Measurements from ENCODE around the gene VTI1A. TPM values are rescaled to one million over a fixed set of nuclear protein-coding genes. Genes with fewer than 3 reads are reported as not detected.

The VTI1A gene
- polyA plus RNA-seq, 2 of the 4 experiments (the other 2 are of a cell fraction) = 17.0 to 25.3 TPM

GRCh38 chr10:112855134-112855533 is 408.1 kb downstream of the VTI1A start:
- no peak for FAIRE-seq

GRCh38 chr10:112857493-112857892 is 410.5 kb downstream of the VTI1A start:
- Histone ChIP-seq H3K27ac (no peak overlapping the region), H3K4me1 (no peaks in the 10 kb centered on the region), H3K4me2 (no peak overlapping the region), H3K4me3 (no peak overlapping the region), H3K9me3 (no peaks in the 10 kb centered on the region)
- ATAC-seq (no peak), FAIRE-seq (no peak), DNase-seq (ENCODE audit: low read depth in 1 of 2, low spot score in 1 of 2) (no peak)
- TF ChIP-seq MYC (IDR thresholded peaks at IDR 0.05; ENCODE audit: borderline replicate concordance, low read length) (no peak), ZC3H11A (IDR thresholded peaks at IDR 0.05) (no peak), RNF2 (IDR thresholded peaks at IDR 0.05; ENCODE audit: borderline replicate concordance, low read depth) (no peak), HEYL (CRISPR knock-in tag; IDR thresholded peaks at IDR 0.05) (no peak)
- ChIA-PET POLR2A (no interaction called here), CTCF (interaction anchor here (0.6 kb wide), 1 partner anchor 247 kb away, joined by 3 read pairs; no protein-coding TSS in a partner anchor)
- 94% methylated on average over 5 of the region's 5 CpGs for WGBS (ENCODE audit: missing lambda C conversion rate)

More at GRCh38 chr10:112855134-112855533, 408.1 kb downstream of the VTI1A start:
- DNase-seq (ENCODE audit: low read depth in 1 of 2, low spot score in 1 of 2) (no peak), ATAC-seq (no peak)
- Histone ChIP-seq H3K4me1 (no peaks in the 10 kb centered on the region), H3K27ac (no peak overlapping the region), H3K4me2 (no peak overlapping the region), H3K4me3 (no peak overlapping the region), H3K9me3 (no peaks in the 10 kb centered on the region)
- 80% methylated on average over 4 of the region's 4 CpGs for WGBS (ENCODE audit: missing lambda C conversion rate)
- POLR2A ChIA-PET = no interaction called here
- CTCF ChIA-PET = interaction anchor here (1.1 kb wide), 1 partner anchor 77 kb away, joined by 3 read pairs; no protein-coding TSS in a partner anchor
- TF ChIP-seq GATA3 (IDR thresholded peaks at IDR 0.05; ENCODE audit: borderline replicate concordance) = no peak
- no peak for TF ChIP-seq NR3C1 (IDR thresholded peaks at IDR 0.05)
- no peak for TF ChIP-seq PBX3 (IDR thresholded peaks at IDR 0.05)
- no peak for TF ChIP-seq FOSL2 (IDR thresholded peaks at IDR 0.05)
- TF ChIP-seq FOSL2 (CRISPR knock-in tag; IDR thresholded peaks at IDR 0.05) = no peak

- 73% methylated on average over 10 of the region's 10 CpGs for WGBS (ENCODE audit: missing lambda C conversion rate)
- H3K4me1 ChIP-seq = no peaks in the 10 kb centered on the region
- POLR2A ChIA-PET = no interaction called here
- FAIRE-seq (no peak), DNase-seq (ENCODE audit: low read depth in 1 of 2, low spot score in 1 of 2) (no peak), ATAC-seq (no peak)
- TF ChIP-seq E2F6 (IDR thresholded peaks at IDR 0.05; ENCODE audit: borderline replicate concordance, low read depth) (no peak), SREBF2 (IDR thresholded peaks at IDR 0.05) (no peak), MYC (IDR thresholded peaks at IDR 0.05; ENCODE audit: borderline replicate concordance, low read length) (no peak), MAZ (IDR thresholded peaks at IDR 0.05; ENCODE audit: borderline replicate concordance, low read depth, low read length) (no peak), NR3C1 (IDR thresholded peaks at IDR 0.05) (no peak), HOXB5 (CRISPR knock-in tag; IDR thresholded peaks at IDR 0.05) (no peak), ATOH8 (CRISPR knock-in tag; IDR thresholded peaks at IDR 0.05; ENCODE audit: low read depth) (no peak), BCL3 (IDR thresholded peaks at IDR 0.05) (no peak), HOXB13 (CRISPR knock-in tag; IDR thresholded peaks at IDR 0.05; ENCODE audit: low read depth) (no peak), ELK1 (IDR thresholded peaks at IDR 0.05; ENCODE audit: low read depth, low read length) (no peak), NPAS2 (CRISPR knock-in tag; IDR thresholded peaks at IDR 0.05; ENCODE audit: borderline replicate concordance) (no peak), RARB (CRISPR knock-in tag; IDR thresholded peaks at IDR 0.05) (no peak)
- CTCF ChIA-PET = no interaction called here
- H3K27ac ChIP-seq = no peak overlapping the region
- peaks cover 12% of the 10 kb centered on the region for H3K9me3 ChIP-seq
- no peak overlapping the region for H3K4me2 ChIP-seq
- no peak overlapping the region for H3K4me3 ChIP-seq
Measured at GRCh38 chr10:112858986-112859651, 412.1 kb downstream of the VTI1A start.

Data from A549 (cell line).